CD14-positive monocyte (primary cell): Measurements from ENCODE around the gene ADGRG1. TPM values are rescaled to one million over a fixed set of nuclear protein-coding genes. Genes with fewer than 3 reads are reported as not detected.
A peak's percentile ranks its signal among the peaks of the same experiment; 100 is the strongest.

Source experiments
- DNase-seq, 3 donors: peaks; one replicate each; pipeline ENCODE4 v3.0.0-alpha.2; 2011 to 2022
- H2AFZ ChIP-seq: 2 replicates; pipeline ENCODE4 v1.6.0; 2012; ENCODE audit warnings: mild to moderate bottlenecking, low read depth, low read length, inconsistent platforms; ENCODE audit not compliant: insufficient read depth, poor library complexity, severe bottlenecking
- H3K27ac ChIP-seq, 2 donors: 1 replicate in 1 of 2; 2 replicates in 1 of 2; pipeline ENCODE4 v1.5.1; 2012 to 2013; ENCODE audit warnings: low read length in 2 of 2, control low read depth in 1 of 2, inconsistent platforms in 1 of 2, low read depth in 1 of 2, mild to moderate bottlenecking in 1 of 2
- H3K27me3 ChIP-seq, 2 donors: one replicate each; pipeline versions ENCODE4 v1.6.0 to v1.6.1; 2011 to 2013; ENCODE audit warnings: low read length in 2 of 2; ENCODE audit not compliant: control insufficient read depth in 2 of 2, insufficient read depth in 2 of 2
- H3K36me3 ChIP-seq, 2 donors: replicated peaks in 1 of 2; 1 replicate in 1 of 2; 2 replicates in 1 of 2; pipeline versions ENCODE4 v1.5.1 to v1.6.1; 2012 to 2013; ENCODE audit warnings: low read length in 2 of 2, control low read depth in 1 of 2, inconsistent platforms in 1 of 2, mild to moderate bottlenecking in 1 of 2; ENCODE audit not compliant: insufficient read depth in 2 of 2, control insufficient read depth in 1 of 2
- H3K4me1 ChIP-seq, 2 donors: 1 replicate in 1 of 2; 2 replicates in 1 of 2; pipeline versions ENCODE4 v1.5.1 to v1.6.1; 2012 to 2013; ENCODE audit warnings: low read length in 2 of 2, control low read depth in 1 of 2, inconsistent platforms in 1 of 2, mild to moderate bottlenecking in 1 of 2, moderate library complexity in 1 of 2; ENCODE audit not compliant: insufficient read depth in 2 of 2, control insufficient read depth in 1 of 2
- H3K4me2 ChIP-seq: replicated peaks from 2 replicates; pipeline ENCODE3; 2012; ENCODE audit warnings: low read length, moderate library complexity, mild to moderate bottlenecking; ENCODE audit not compliant: poor library complexity, severe bottlenecking; ENCODE audit errors: extremely low read depth
- H3K4me3 ChIP-seq, 3 experiments: fragments of 200-600 bp in 1 of 3; sonication (generic) in 1 of 3; replicated peaks in 1 of 3; 1 replicate in 2 of 3; 2 replicates in 1 of 3; pipeline ENCODE4 v1.5.1; 2011 to 2013; ENCODE audit warnings: low read length in 3 of 3, mild to moderate bottlenecking in 3 of 3, control low read depth in 2 of 3, low read depth in 2 of 3, inconsistent platforms in 1 of 3, moderate library complexity in 1 of 3
- H3K79me2 ChIP-seq: 2 replicates; pipeline ENCODE4 v1.6.0; 2012; ENCODE audit warnings: mild to moderate bottlenecking, control low read depth, inconsistent platforms, low read length, moderate library complexity; ENCODE audit not compliant: insufficient read depth
- H3K9ac ChIP-seq: 2 replicates; pipeline ENCODE4 v1.6.0; 2017; ENCODE audit warnings: low read length, mild to moderate bottlenecking; ENCODE audit not compliant: insufficient read depth, poor library complexity, severe bottlenecking
- H3K9me3 ChIP-seq, 2 donors: replicated peaks in 1 of 2; 1 replicate in 1 of 2; 2 replicates in 1 of 2; pipeline versions ENCODE4 v1.5.1 to v1.6.1; 2012 to 2013; ENCODE audit warnings: low read length in 2 of 2, control low read depth in 1 of 2; ENCODE audit not compliant: control insufficient read depth in 1 of 2, insufficient read depth in 1 of 2
- H4K20me1 ChIP-seq: 2 replicates; pipeline ENCODE4 v1.6.0; 2012; ENCODE audit warnings: mild to moderate bottlenecking, low read length, control low read depth, moderate library complexity; ENCODE audit not compliant: insufficient read depth
- H3K27ac Mint-ChIP-seq, 7 donors: one replicate each; pipeline ENCODE4 v1.8.0; 2020; ENCODE audit warnings: mild to moderate bottlenecking in 7 of 7, mixed read lengths in 7 of 7, moderate library complexity in 6 of 7, inconsistent platforms in 2 of 7
- H3K27me3 Mint-ChIP-seq, 3 donors: one replicate each; pipeline ENCODE4 v1.8.0; 2021 to 2022; ENCODE audit warnings: low read depth in 3 of 3, mild to moderate bottlenecking in 3 of 3, mixed read lengths in 3 of 3, moderate library complexity in 3 of 3, inconsistent platforms in 1 of 3
- H3K36me3 Mint-ChIP-seq, 2 donors: one replicate each; pipeline ENCODE4 v1.8.0; 2020; ENCODE audit warnings: mixed read lengths in 2 of 2, inconsistent platforms in 1 of 2, mild to moderate bottlenecking in 1 of 2
- H3K4me1 Mint-ChIP-seq: one replicate; pipeline ENCODE4 v1.8.0; 2020; ENCODE audit warnings: mild to moderate bottlenecking, mixed read lengths
- H3K4me3 Mint-ChIP-seq, 2 donors: one replicate each; pipeline ENCODE4 v1.8.0; 2020; ENCODE audit warnings: mild to moderate bottlenecking in 2 of 2, mixed read lengths in 2 of 2, moderate library complexity in 1 of 2
- H3K9me3 Mint-ChIP-seq, 7 donors: one replicate each; pipeline ENCODE4 v1.8.0; 2020 to 2022; ENCODE audit warnings: mixed read lengths in 7 of 7, mild to moderate bottlenecking in 6 of 7, moderate library complexity in 6 of 7, inconsistent platforms in 2 of 7
- CTCF ChIP-seq: fragments of 200-600 bp; IDR thresholded peaks from one replicate; pipeline ENCODE4 v1.8.0; 2022; ENCODE audit warnings: antibody characterized with exemption, mild to moderate bottlenecking
- WGBS: methylation state at CpG from one replicate; pipeline ENCODE4 v1.1.5; 2013; ENCODE audit warnings: missing lambda C conversion rate; ENCODE audit not compliant: insufficient coverage; 5-methylcytosine and 5-hydroxymethylcytosine counted together
- intact Hi-C, 2 donors: fragments of 100-400 bp; cut with micrococcal nuclease; formaldehyde crosslinking; loops; one replicate each; pipeline versions ENCODE4 v1.15.0 to v1.15.1; 2023
- polyA plus RNA-seq, 3 donors: library from polyadenylated mRNA; depleted of rRNA in 1 of 3; unstranded in 2 of 3; stranded (reverse) in 1 of 3; fragments of 300-500 nt in 2 of 3; fragments of >200 nt in 1 of 3; fragmentation: Illumina TruSeq in 2 of 3; gene quantifications; 1 replicate in 2 of 3; 2 replicates in 1 of 3; pipeline ENCODE4 v1.2.3, GENCODE V29; 2012 to 2021

The ADGRG1 gene
- polyA plus RNA-seq, 3 donors, result 0.07 to 0.39 (median 0.08) TPM

- DNase-seq, result no peak
- Histone ChIP-seq H3K27me3 (no peaks in the 10 kb centered on the region), H3K4me2 (no peak overlapping the region), H3K4me3 (no peak overlapping the region), H3K79me2 (no peaks in the 10 kb centered on the region), H3K9ac (no peak overlapping the region), H2AFZ (no peak overlapping the region), H4K20me1 (no peaks in the 10 kb centered on the region), H3K4me1 (peaks cover 6 to 8% of the 10 kb centered on the region in 2 donors), H3K36me3 (no peaks in the 10 kb centered on the region), H3K9me3 (no peaks in the 10 kb centered on the region), H3K27ac (no peak overlapping the region)
- Mint-ChIP-seq H3K36me3 (no peaks in the 10 kb centered on the region), H3K4me3 (no peak overlapping the region), H3K9me3 (peaks cover 0 to 2% (median 0%) of the 10 kb centered on the region in 7 donors), H3K27ac (peak overlapping the region in 3 of 7 donors; percentile 8 to 58 (median 38)), H3K27me3 (peaks cover 1 to 7% (median 3%) of the 10 kb centered on the region in 3 donors), H3K4me1 (peaks cover 20% of the 10 kb centered on the region)
- TF ChIP-seq CTCF, result no peak
- intact Hi-C loops, result loop anchor here in 1 of 2 donors (5.0 kb wide), 2 partner anchors 35 to 60 kb away; no protein-coding TSS in a partner anchor
- 87% methylated on average over 16 of the region's 20 CpGs for WGBS
Measured at GRCh38 chr16:57661936-57662906, 33.8 kb downstream of the ADGRG1 start.

- Histone ChIP-seq H3K79me2 (no peaks in the 10 kb centered on the region), H3K27me3 (no peaks in the 10 kb centered on the region), H3K9ac (no peak overlapping the region), H3K4me2 (no peak overlapping the region), H3K9me3 (no peaks in the 10 kb centered on the region), H3K4me3 (no peak overlapping the region), H2AFZ (no peak overlapping the region), H3K36me3 (no peaks in the 10 kb centered on the region), H3K4me1 (peaks cover 18 to 20% of the 10 kb centered on the region in 2 donors), H4K20me1 (no peaks in the 10 kb centered on the region), H3K27ac (no peak overlapping the region)
- Mint-ChIP-seq H3K36me3 (no peaks in the 10 kb centered on the region), H3K9me3 (peaks cover 0 to 2% (median 0%) of the 10 kb centered on the region in 7 donors), H3K27me3 (peaks cover 1 to 4% (median 3%) of the 10 kb centered on the region in 3 donors), H3K4me3 (no peak overlapping the region), H3K27ac (peak overlapping the region in 1 of 7 donors; percentile 90), H3K4me1 (peaks cover 32% of the 10 kb centered on the region)
- DNase-seq, result no peak
- WGBS, result 86% methylated on average over 20 of the region's 21 CpGs
- intact Hi-C loops, result loop anchor here in 1 of 2 donors (5.0 kb wide), 2 partner anchors 34 to 59 kb away; no protein-coding TSS in a partner anchor
- no peak for TF ChIP-seq CTCF
Measured at GRCh38 chr16:57663436-57663835, 35.0 kb downstream of the ADGRG1 start.
